GM10847 (cell line): Measurements from ENCODE around the gene TEX261.

Experiments used
- POLR2A ChIP-seq: IDR thresholded peaks from 2 replicates; pipeline ENCODE4 v1.6.1; 2011; ENCODE audit not compliant: insufficient read length; ENCODE audit errors: extremely low read depth

Gene TEX261

DNA sequence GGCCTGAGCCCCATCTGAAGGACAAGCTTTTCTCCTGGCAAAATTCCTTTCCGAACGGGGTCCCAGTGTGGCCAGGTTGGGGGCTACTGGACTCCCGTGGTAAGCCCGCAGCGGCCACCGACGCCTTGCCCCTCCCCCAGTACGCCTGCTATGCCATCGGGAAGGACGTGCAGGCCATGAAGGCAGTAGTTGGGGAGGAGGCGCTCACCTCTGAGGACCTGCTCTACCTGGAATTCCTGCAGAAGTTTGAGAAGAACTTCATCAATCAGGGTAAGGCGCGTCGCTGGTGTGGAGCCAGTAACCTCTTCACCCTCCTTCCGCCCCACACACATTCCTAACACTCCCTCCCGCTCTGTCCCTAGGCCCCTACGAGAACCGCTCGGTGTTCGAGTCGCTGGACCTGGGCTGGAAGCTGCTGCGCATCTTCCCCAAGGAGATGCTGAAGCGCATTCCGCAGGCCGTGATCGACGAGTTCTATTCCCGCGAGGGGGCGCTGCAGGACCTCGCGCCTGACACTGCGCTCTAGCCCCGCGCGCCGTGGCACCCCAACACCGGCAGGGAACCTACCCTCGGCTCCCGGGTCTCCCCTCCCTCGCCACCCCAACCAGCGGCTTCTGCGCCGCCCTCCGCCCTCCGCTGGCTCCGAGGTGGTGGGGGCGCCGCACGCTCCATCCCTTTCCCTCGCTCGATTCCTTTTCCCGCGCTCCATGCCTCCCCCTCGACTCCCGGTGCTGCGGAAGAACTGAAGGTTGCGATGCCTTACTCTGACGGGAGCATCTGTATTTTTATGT is 29.9 kb downstream of the TEX261 start:
- TF ChIP-seq POLR2A: no peak

DNA sequence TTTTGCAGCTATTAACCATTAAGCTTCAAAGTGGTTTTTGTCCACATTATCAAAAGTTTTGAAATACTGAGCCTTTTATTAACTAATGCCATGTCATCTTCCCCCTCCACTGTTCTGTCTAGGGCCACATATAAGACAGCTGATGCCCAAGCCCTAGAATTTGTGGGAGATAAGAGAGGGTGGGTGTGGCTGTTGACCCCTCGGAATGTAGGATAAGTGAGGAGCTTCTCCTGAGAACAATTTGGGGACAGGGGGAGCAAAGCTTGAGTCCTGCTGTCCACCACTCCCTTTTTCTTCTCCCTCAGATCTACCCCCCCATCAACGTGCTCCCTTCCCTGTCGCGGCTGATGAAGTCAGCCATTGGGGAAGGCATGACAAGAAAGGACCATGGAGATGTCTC is 30.5 kb downstream of the TEX261 start:
- TF ChIP-seq POLR2A: no peak

DNA sequence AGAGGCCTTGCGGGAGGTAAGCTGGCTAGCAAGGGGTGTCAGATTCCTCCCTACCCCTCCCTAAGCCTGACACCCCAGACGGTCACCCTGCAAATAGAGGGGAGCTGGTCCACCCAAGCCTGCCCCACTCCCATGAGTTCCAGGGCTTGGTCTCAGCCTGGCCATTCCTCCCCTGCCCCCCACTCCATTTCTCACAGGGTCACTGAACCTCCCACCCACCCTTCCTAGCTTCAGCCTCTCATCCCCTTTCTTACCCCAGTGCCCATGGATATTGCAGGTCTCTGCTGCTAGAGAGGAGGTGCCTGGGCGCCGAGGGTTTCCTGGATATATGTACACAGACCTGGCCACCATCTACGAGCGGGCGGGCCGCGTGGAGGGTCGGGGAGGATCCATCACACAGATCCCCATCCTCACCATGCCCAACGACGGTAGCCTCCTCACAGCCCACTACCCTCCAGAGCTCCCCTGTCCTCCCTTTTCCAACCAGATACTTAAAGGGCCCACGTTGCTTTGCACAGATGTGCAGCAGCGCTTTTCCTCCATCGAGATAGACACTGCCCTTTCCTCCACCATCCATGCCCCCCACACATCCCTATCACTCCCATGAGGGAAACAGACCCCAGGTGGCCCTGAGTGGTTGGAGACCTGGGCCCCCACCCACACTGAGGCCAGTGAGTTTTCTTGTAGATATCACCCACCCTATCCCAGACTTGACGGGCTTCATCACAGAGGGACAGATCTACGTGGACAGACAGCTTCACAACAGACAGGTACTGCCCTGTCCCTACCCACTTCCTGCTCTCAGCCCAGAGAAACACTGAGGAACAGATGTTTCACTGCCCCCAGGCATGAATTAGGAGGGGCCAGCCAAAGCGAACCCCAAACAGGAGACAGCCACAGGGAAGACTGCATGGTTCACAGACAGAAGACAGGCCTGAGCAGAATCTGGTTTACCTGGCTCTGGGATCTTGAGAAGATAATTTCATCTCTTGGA is 31.5 kb downstream of the TEX261 start:
- no peak for TF ChIP-seq POLR2A

DNA sequence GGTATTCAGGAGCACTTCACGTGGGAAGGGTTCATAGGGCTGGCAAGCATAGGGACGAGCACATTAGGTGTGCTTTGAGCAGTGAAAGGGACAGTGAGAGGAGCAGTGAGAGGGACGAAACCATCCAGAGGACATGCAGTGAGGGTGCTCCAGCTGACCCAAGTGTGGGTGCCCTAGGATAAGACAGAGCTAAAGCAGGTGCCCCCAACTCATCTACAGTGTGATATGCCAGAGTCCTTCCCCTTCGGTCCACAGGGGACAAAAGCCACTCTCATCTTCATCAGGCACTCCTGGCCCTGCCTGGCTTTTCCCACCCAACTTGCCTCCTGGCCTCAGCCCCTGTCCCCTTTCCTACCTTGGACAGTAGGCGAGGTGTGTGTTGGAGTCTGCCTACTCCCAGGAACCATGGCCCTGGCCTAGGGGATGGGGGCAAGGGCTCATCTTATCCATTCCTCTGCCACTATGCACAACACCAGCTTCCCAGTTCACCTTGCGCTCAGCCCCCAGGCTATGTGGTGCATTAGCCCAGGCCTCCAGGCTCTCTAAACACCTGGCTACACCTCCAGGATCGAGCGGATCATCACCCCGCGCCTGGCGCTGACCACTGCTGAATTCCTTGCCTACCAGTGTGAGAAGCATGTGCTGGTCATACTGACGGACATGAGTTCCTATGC is 32.3 kb downstream of the TEX261 start:
- TF ChIP-seq POLR2A: no peak

DNA sequence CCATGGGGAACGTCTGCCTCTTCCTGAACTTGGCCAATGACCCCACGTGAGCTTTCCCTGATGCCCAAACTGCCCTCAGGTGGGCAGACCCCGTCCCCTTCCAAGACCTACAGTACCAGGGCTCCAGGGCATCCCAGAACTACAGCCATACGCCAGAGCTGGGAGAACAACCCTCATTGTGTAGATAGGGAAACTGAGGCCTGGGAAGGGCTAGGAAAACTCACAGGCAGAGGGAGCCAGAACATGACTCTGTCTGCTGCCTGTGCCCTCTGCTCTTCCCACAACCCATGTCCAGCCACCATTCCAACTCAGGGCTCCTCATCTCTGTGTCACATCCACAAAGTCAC is 33.1 kb downstream of the TEX261 start:
- no peak for TF ChIP-seq POLR2A

DNA sequence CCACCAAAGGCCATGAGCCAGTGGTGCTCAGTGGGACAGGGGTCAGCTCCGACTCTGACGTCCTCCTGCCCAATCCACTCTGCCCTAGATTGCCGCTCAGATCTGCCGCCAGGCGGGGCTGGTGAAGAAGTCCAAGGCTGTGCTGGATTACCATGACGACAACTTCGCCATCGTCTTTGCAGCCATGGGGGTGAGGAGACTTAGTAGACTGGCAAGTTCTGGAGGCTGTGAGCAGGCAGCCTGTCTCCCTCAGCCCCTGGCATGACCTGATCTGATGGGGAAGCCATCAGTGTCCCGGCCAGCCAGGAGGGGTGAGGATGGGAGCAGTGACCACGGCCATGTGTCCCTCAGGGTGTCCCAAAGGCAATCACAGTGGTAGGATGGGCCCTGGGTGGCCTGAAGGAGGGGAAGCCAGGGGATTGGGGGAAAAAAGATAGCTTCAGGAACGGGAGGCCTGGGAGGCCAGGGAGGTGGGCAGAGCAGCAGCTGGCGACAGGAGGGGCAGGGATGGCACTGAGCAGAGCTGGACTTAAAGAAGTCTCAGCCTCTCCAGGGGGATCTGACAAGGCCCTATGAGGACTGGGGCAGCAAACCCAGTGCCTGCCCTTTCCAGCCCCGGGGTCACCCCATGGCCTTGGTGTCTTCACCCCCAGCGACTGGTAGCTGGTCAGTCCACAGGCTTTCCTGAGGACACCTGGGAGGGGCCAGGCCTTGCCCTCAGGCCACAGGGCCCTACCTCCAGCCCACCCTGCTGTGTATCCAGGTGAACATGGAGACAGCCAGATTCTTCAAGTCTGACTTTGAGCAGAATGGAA is 33.6 kb downstream of the TEX261 start:
- TF ChIP-seq POLR2A: no peak

DNA sequence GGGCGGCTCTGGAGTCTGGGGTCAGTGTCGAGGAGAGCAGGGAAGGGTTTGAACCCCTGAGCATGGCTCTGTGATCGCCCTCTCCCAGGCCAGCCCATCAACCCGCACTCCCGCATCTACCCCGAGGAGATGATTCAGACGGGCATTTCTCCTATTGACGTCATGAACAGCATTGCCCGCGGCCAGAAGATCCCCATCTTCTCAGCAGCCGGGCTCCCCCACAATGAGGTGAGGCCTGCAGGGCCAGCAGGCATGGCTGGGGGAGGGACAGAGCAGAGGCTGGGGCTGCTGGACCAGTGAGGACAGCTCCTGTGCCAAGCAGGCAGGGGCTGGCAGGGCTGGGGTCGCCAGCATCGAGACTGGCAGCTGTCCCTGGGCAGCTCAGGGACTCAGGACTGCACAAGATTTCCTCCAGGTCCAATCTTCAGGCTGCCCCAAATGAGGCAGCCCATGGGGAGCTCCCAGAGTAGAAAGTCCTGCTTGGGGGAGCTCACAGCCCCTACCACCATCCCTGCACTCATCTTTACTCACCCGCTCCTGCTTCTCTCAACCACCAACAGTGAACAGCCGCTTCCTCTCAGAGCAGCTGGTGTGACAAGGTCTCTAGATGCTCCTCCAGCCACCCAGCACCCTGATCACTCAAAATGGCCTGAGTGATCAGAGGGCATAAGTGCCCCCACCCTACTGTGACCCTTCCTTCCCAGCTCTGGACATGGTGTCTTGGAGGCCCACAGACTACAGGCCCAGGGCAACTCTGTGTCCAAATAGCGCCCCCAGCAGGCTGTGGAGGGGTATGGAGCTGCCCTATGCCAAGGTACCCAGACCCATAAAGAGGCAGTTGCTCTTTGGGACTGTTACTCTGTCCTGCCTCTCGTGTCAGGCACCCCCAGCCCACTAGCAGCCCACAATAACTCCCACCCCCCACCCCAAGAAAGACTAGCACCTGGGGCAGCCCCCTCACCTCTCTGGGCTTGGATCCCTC is 34.5 kb downstream of the TEX261 start:
- no peak for TF ChIP-seq POLR2A

DNA sequence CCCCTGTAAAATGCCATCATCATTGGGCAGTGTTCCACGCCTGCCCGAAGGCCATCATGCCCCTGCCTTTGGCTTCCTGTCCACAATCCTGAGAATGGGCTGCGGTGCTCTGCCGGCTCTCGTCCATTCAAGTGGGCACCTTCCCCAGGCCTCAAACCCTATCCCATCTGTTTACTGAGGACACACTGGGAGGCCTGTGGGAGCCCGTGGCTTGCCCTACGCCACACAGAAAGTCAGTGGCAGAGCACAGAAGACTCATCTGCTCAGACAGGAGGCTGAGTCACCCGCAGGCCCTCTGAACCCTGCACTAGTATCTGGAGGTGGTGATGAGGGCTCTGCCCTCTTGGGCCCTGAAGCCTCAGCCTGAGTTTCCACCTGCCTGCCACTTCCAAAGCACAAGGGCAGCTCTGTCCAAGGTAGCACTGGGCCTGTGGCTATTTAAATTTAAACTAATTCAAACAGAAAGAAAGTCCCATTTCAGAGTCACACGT is 35.4 kb downstream of the TEX261 start:
- no peak for TF ChIP-seq POLR2A

DNA sequence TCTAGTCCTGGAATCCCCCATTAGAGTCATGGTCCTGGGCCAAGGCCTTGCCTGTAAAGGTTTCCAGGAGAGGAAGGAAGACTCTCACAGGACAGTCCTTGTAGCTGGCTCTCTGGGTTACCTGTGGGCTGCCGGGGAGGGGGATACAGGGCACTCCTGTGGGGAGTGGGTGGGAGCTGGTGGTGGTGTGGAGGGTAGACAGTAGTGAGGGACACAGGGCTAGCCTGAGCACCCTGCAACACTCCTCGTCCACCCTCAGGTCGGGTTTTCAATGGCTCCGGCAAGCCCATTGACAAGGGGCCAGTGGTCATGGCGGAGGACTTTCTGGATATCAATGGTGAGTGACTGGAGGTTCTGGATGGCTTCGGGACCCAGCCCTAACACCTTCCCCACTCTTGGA is 35.9 kb downstream of the TEX261 start:
- no peak for TF ChIP-seq POLR2A

DNA sequence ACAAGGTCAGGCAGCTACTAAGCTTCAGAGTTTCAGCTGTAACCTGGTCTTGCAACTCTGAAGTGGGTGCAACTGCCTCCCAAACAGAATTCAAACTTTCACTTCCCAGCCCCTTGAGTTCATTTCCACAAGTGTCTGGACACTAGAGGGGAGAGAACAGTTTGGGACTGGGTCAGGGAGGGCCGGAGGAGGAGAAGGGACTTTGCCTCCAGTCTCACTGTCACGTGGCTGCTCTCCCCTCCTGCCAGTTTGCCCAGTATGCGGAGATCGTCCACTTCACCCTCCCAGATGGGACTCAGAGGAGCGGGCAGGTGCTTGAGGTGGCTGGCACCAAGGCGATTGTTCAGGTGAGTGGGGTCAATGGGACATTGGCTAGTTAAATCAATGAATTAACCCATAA is 36.9 kb downstream of the TEX261 start:
- TF ChIP-seq POLR2A: no peak

DNA sequence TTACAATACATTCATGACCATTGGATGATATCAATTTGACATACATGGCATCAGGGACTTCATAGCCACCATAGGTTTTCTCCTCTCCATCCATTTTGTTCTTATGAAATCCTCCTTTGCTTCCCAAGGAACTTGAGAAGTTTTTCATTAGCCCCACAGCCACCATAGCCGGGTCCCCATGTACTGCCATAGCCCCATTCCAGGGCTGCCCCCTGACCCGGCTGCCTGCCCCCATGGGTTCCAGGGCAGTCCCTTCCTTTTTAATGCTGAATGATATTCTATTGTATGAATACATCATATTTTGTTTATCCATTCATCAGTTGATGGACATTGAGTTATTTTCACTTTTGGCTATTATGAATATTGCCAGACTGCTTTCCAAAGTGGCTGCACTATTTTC is 38.5 kb downstream of the TEX261 start:
- no peak for TF ChIP-seq POLR2A

DNA sequence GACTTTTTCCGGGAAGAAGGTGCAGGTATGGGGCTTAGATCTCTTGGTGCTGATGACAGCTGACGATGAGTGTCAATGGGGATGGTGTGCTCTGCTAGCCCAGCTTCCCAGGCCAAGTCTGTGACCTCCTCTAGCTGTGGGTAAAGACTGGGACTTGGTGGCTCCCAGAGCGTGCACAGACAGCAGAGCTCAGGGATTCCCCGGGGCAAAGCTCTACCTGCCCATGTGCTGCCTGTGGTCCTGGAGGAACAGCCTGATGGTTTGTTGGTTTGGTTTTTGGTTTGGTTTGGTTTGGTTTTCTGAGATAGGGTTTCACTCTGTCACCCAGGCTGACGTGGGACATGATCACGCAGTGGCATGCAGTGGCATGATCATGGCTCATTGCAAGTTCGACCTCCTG is 39.8 kb downstream of the TEX261 start:
- TF ChIP-seq POLR2A: no peak

DNA sequence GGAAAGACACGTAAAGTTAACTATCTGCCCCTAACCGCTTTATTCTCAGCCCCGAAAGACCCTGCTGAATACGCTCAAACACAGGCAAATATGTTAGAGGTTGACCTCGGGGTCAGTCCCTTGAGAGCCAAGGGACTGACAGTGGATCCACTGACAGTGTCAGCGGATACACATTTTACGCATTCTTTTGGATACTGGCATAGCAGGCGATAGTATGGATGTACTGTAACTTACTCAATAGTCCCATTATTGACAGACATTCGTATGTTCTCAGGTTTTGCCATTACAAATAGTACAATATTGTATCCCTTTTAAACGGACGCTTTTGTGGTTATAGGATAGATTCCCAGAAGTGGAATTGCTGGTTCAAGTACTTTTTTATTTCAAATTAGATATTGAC is 45.6 kb downstream of the TEX261 start:
- no peak for TF ChIP-seq POLR2A
